HG03039 (cell line): ENCODE data around the gene MEGF8.
"Not testable (repeated sequence)": the region's sequence is repeated elsewhere in the genome, so short reads cannot be mapped to it uniquely, and the experiment has no call there.

ENCODE experiments used
- ATAC-seq: cut with Tn5 transposase; IDR thresholded peaks from one replicate; pipeline ENCODE4 v1.9.1; 2021; ENCODE audit warnings: mild to moderate bottlenecking, moderate library complexity; ENCODE audit not compliant: unreplicated experiment

MEGF8 gene

GRCh38 chr19:42328854-42329253 lies 3.4 kb downstream of the MEGF8 start:
- no peak for ATAC-seq

- no peak for ATAC-seq
Measured at GRCh38 chr19:42330241-42330711, 4.8 kb downstream of the MEGF8 start.

- ATAC-seq = not testable (repeated sequence)
Measured at GRCh38 chr19:42331333-42331732, 5.9 kb downstream of the MEGF8 start.

- ATAC-seq = no peak
Measured at GRCh38 chr19:42332059-42332458, 6.6 kb downstream of the MEGF8 start.

GRCh38 chr19:42333018-42333417 lies 7.6 kb downstream of the MEGF8 start:
- no peak for ATAC-seq

GRCh38 chr19:42333975-42334696 lies 8.7 kb downstream of the MEGF8 start:
- ATAC-seq = no peak

GRCh38 chr19:42334697-42335373 lies 9.4 kb downstream of the MEGF8 start:
- no peak for ATAC-seq

- no peak for ATAC-seq
Measured at GRCh38 chr19:42335374-42335936, 10.0 kb downstream of the MEGF8 start.

GRCh38 chr19:42335971-42336370 lies 10.5 kb downstream of the MEGF8 start:
- ATAC-seq = no peak

GRCh38 chr19:42339126-42339860 lies 13.9 kb downstream of the MEGF8 start:
- not testable (repeated sequence) for ATAC-seq

- ATAC-seq = not testable (repeated sequence)
Measured at GRCh38 chr19:42339922-42340321, 14.5 kb downstream of the MEGF8 start.

GRCh38 chr19:42343344-42344110 lies 18.1 kb downstream of the MEGF8 start:
- no peak for ATAC-seq

- ATAC-seq = no peak
Measured at GRCh38 chr19:42344336-42344893, 19.0 kb downstream of the MEGF8 start.

GRCh38 chr19:42345191-42345812 lies 19.9 kb downstream of the MEGF8 start:
- no peak for ATAC-seq

GRCh38 chr19:42348211-42348610 lies 22.8 kb downstream of the MEGF8 start:
- ATAC-seq = no peak

GRCh38 chr19:42349378-42350107 lies 24.1 kb downstream of the MEGF8 start:
- ATAC-seq = no peak

- no peak for ATAC-seq
Measured at GRCh38 chr19:42350417-42350816, 25.0 kb downstream of the MEGF8 start.

- no peak for ATAC-seq
Measured at GRCh38 chr19:42351079-42351735, 25.8 kb downstream of the MEGF8 start.
